ENCODE data around the gene ERICH6.

- no peak for TF ChIP-seq CTCF (IDR thresholded peaks at IDR 0.05; ENCODE audit: extremely low read depth in 1 of 2, insufficient read depth in 1 of 2, low read depth in 1 of 2, low read length in 2 of 2)
- no peak for TF ChIP-seq POLR2A (IDR thresholded peaks at IDR 0.05; ENCODE audit: low read depth, low read length)
- no peak for TF ChIP-seq MYC (IDR thresholded peaks at IDR 0.05; ENCODE audit: low read depth, low read length)
- TF ChIP-seq POLR2AphosphoS5 (IDR thresholded peaks at IDR 0.05; ENCODE audit: insufficient read depth, low read depth, low read length) = no peak
- TF ChIP-seq FOS (IDR thresholded peaks at IDR 0.05; ENCODE audit: borderline replicate concordance, insufficient read depth, low read length) = no peak
These were observed 40.3 kb downstream of the ERICH6 start for GRCh38 chr3:150663461-150663860.
